ENCODE results near the gene BBS4.

GRCh38 chr15:72700076-72700475 lies 14.1 kb downstream of the BBS4 start:
- TF ChIP-seq CTCF (IDR thresholded peaks at IDR 0.05), result no peak
- no peak for TF ChIP-seq SIN3A (IDR thresholded peaks at IDR 0.05; ENCODE audit: borderline replicate concordance, insufficient read depth, low read depth, low read length)

Measured in Panc1 (cell line).